HCT116 (cell line): Measurements from ENCODE around the gene LDAH. TPM values are rescaled to one million over a fixed set of nuclear protein-coding genes. Genes with fewer than 3 reads are reported as not detected.

Experiments
- ATAC-seq: fragments of 200-7000 bp; cut with Tn5 transposase; 2 replicates; pipeline ENCODE4 v1.9.1; 2020; ENCODE audit warnings: mild to moderate bottlenecking, moderate library complexity
- BruUV-seq: library from RNA; stranded (reverse); fragments of 400-500 nt; replicated peaks from 2 replicates; lab custom pipeline; 2021; lab: Mats Ljungman, UMichigan
- CTCF ChIA-PET: fragments of 300-600 bp; sonication (Branson Sonifier 250); formaldehyde crosslinking; loops from one replicate; lab custom pipeline; 2021; ENCODE audit warnings: antibody characterized with exemption; lab: Charles Lee
- POLR2A ChIA-PET: fragments of 300-600, 350-600 bp; sonication (Branson Sonifier 250); formaldehyde crosslinking; loops from one replicate; lab custom pipeline; 2021; ENCODE audit warnings: antibody characterized with exemption; lab: Charles Lee
- RAD21 ChIA-PET, 2 experiments: fragments of 300-600 bp; sonication (Branson Sonifier 250); formaldehyde crosslinking; loops; one replicate each; lab custom pipeline; 2023; ENCODE audit warnings: low total read pairs in 2 of 2; ENCODE audit not compliant: uncharacterized antibody in 2 of 2, unreplicated experiment in 2 of 2, low non-redundant PET in 1 of 2; lab: Charles Lee
- DNase-seq: peaks from one replicate; pipeline ENCODE4 v3.0.0-alpha.2; 2010; ENCODE audit warnings: low read depth, low spot score
- H2AFZ ChIP-seq: fragments of 200-600 bp; shearing (Covaris generic), sonication (generic); 2 replicates; pipeline ENCODE4 v1.6.1; 2017; ENCODE audit warnings: low read depth, mixed run types, mixed read lengths, antibody characterized with exemption, low read length; ENCODE audit not compliant: poor library complexity, severe bottlenecking
- H3K27ac ChIP-seq: 2 replicates; pipeline ENCODE4 v1.5.1; 2012; ENCODE audit warnings: low read depth, low read length
- H3K27me3 ChIP-seq: fragments of 200-600 bp; sonication (generic); 2 replicates; pipeline ENCODE4 v1.6.1; 2016; ENCODE audit warnings: mixed run types, low read length, mixed read lengths; ENCODE audit not compliant: insufficient read depth
- H3K36me3 ChIP-seq, 2 experiments: fragments of 200-500 bp in 1 of 2; fragments of 200-600 bp in 1 of 2; sonication (Bioruptor generic) in 1 of 2; sonication (generic) in 1 of 2; 2 replicates each; pipeline versions ENCODE4 v1.5.1 to v1.6.1; 2014 to 2016; ENCODE audit warnings: low read length in 2 of 2, inconsistent platforms in 1 of 2, mixed read lengths in 1 of 2, mixed run types in 1 of 2; ENCODE audit not compliant: insufficient read depth in 2 of 2, control insufficient read depth in 1 of 2
- H3K4me1 ChIP-seq, 2 experiments: fragments of 200-600 bp in 1 of 2; sonication (generic) in 1 of 2; 2 replicates each; pipeline versions ENCODE4 v1.5.1 to v1.6.1; 2012 to 2017; ENCODE audit warnings: low read length in 2 of 2, inconsistent platforms in 1 of 2, mild to moderate bottlenecking in 1 of 2, mixed read lengths in 1 of 2, mixed run types in 1 of 2, moderate library complexity in 1 of 2; ENCODE audit not compliant: insufficient read depth in 2 of 2, control insufficient read depth in 1 of 2
- H3K4me2 ChIP-seq: fragments of 200-600 bp; sonication (generic); 2 replicates; pipeline ENCODE4 v1.6.1; 2017; ENCODE audit warnings: mixed run types, low read length, mixed read lengths
- H3K4me3 ChIP-seq, 2 experiments: fragments of 200-600 bp in 1 of 2; sonication (generic) in 1 of 2; replicated peaks in 1 of 2; 2 replicates each; pipeline ENCODE4 v1.5.1; 2011 to 2016; ENCODE audit warnings: low read length in 2 of 2, control low read depth in 1 of 2, low read depth in 1 of 2, mild to moderate bottlenecking in 1 of 2, mixed read lengths in 1 of 2, mixed run types in 1 of 2
- H3K79me2 ChIP-seq: fragments of 200-600 bp; sonication (generic); 2 replicates; pipeline ENCODE4 v1.6.1; 2017; ENCODE audit warnings: mild to moderate bottlenecking, mixed run types, low read length, moderate library complexity, mixed read lengths; ENCODE audit not compliant: insufficient read depth
- H3K9ac ChIP-seq: fragments of 200-600 bp; sonication (generic); 2 replicates; pipeline ENCODE4 v1.6.1; 2016; ENCODE audit warnings: low read length, mixed read lengths
- H3K9me2 ChIP-seq: fragments of 200-600 bp; sonication (generic), shearing (Covaris generic); 2 replicates; pipeline ENCODE4 v1.6.1; 2017; ENCODE audit warnings: mixed run types, mild to moderate bottlenecking, moderate library complexity; ENCODE audit not compliant: insufficient read depth
- H3K9me3 ChIP-seq, 2 experiments: fragments of 200-500 bp in 1 of 2; fragments of 200-600 bp in 1 of 2; sonication (Bioruptor generic) in 1 of 2; sonication (generic) in 1 of 2; 2 replicates each; pipeline ENCODE4 v1.6.1; 2014 to 2017; ENCODE audit warnings: low read length in 2 of 2, mixed read lengths in 2 of 2, inconsistent platforms in 1 of 2, low read depth in 1 of 2, mild to moderate bottlenecking in 1 of 2, mixed run types in 1 of 2, moderate library complexity in 1 of 2; ENCODE audit not compliant: control insufficient read depth in 1 of 2, insufficient read depth in 1 of 2
- H4K20me1 ChIP-seq: fragments of 200-600 bp; sonication (generic), shearing (Covaris generic); 2 replicates; pipeline ENCODE4 v1.6.1; 2017; ENCODE audit warnings: mixed run types, mild to moderate bottlenecking, moderate library complexity; ENCODE audit not compliant: insufficient read depth
- CBX3 ChIP-seq: IDR thresholded peaks from 2 replicates; pipeline ENCODE4 v1.6.1; 2012; ENCODE audit warnings: low read depth
- CEBPB ChIP-seq: IDR thresholded peaks from 2 replicates; pipeline ENCODE4 v1.6.1; 2012; ENCODE audit warnings: low read depth
- EZH2 ChIP-seq: fragments of 200-600 bp; sonication (generic); IDR thresholded peaks from 2 replicates; pipeline ENCODE4 v1.6.1; 2017; ENCODE audit warnings: antibody characterized with exemption, mixed run types
- EZH2phosphoT487 ChIP-seq: fragments of 200-600 bp; IDR thresholded peaks from 2 replicates; pipeline ENCODE4 v1.6.1; 2018; ENCODE audit warnings: antibody characterized with exemption, borderline replicate concordance
- FOSL1 ChIP-seq: IDR thresholded peaks from 2 replicates; pipeline ENCODE4 v1.6.1; 2012; ENCODE audit warnings: low read depth
- JUND ChIP-seq: IDR thresholded peaks from 2 replicates; pipeline ENCODE4 v1.6.1; 2012
- POLR2A ChIP-seq: IDR thresholded peaks from 2 replicates; pipeline ENCODE4 v1.7.0; 2011; ENCODE audit warnings: borderline replicate concordance; ENCODE audit not compliant: insufficient read depth, insufficient read length; ENCODE audit errors: extremely low read depth
- RAD21 ChIP-seq: IDR thresholded peaks from 2 replicates; pipeline ENCODE4 v1.6.1; 2012; ENCODE audit warnings: low read depth, mild to moderate bottlenecking
- SRF ChIP-seq: IDR thresholded peaks from 2 replicates; pipeline ENCODE4 v1.6.1; 2012; ENCODE audit warnings: low read depth
- YY1 ChIP-seq: IDR thresholded peaks from 2 replicates; pipeline ENCODE4 v1.6.1; 2011; ENCODE audit warnings: low read length, low read depth, moderate library complexity, mild to moderate bottlenecking; ENCODE audit not compliant: insufficient replicate concordance; ENCODE audit errors: extremely low read depth
- intact Hi-C: fragments of 100-400 bp; cut with micrococcal nuclease; formaldehyde crosslinking; loops from 2 replicates; pipeline ENCODE4 v1.10.0; 2022
- total RNA-seq: library from RNA; stranded (reverse); gene quantifications from one replicate; pipeline ENCODE4 v1.2.1, GENCODE V29; 2021; ENCODE audit not compliant: unreplicated experiment
- TF ChIP-seq, protein P1 (sequence below): IDR thresholded peaks from 2 replicates; pipeline ENCODE4 v1.6.1; 2012; ENCODE audit warnings: low read depth
- TF ChIP-seq, protein P2 (sequence below), 3 experiments: fragments of 200-600 bp in 1 of 3; sonication (generic) in 1 of 3; IDR thresholded peaks in 2 of 3; conservative IDR thresholded peaks in 1 of 3; 2 replicates each; pipeline ENCODE4 v1.5.1; 2012 to 2017; ENCODE audit warnings: low read depth in 2 of 3, low read length in 2 of 3, antibody characterized with exemption in 1 of 3, borderline replicate concordance in 1 of 3, control low read depth in 1 of 3, mild to moderate bottlenecking in 1 of 3, mixed read lengths in 1 of 3, mixed run types in 1 of 3, moderate library complexity in 1 of 3; ENCODE audit not compliant: insufficient read depth in 1 of 3
- TF ChIP-seq, protein P3 (sequence below): IDR thresholded peaks from 2 replicates; pipeline ENCODE4 v1.6.1; 2012

LDAH gene
- total RNA-seq, 1 experiment from 2014 or later = 25.7 TPM

DNA sequence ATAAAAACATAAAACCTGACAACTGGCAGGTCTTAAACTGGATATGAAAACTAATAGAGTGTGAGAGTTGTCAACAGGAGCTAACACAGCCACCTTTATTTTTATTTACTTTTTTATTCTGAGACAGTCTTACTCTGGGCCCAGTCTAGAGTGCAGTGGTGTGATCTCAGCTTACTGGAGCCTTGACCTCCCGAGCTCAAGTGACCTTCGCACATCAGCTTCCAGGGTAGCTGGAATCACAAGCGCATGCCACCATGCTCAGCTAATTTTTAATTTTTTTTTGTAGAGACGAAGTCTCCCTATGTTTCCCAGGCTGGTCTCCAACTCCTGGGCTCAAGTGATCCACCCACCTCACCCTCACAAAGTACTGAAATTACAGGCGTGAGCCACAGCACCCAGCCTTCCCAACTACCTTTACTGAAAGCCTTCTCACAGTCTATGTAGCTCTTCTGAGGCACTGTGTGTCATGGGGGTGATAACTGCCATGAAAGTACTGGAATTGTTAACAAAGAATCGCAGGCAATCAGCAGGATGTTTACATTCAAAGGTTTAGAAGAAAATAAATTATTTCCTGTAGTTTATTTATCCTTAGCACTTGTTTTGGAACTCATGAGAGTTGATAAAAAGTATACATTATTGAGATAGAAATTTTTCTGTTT, 131.7 kb downstream of the LDAH start (continued):
- TF ChIP-seq, protein P1, sequence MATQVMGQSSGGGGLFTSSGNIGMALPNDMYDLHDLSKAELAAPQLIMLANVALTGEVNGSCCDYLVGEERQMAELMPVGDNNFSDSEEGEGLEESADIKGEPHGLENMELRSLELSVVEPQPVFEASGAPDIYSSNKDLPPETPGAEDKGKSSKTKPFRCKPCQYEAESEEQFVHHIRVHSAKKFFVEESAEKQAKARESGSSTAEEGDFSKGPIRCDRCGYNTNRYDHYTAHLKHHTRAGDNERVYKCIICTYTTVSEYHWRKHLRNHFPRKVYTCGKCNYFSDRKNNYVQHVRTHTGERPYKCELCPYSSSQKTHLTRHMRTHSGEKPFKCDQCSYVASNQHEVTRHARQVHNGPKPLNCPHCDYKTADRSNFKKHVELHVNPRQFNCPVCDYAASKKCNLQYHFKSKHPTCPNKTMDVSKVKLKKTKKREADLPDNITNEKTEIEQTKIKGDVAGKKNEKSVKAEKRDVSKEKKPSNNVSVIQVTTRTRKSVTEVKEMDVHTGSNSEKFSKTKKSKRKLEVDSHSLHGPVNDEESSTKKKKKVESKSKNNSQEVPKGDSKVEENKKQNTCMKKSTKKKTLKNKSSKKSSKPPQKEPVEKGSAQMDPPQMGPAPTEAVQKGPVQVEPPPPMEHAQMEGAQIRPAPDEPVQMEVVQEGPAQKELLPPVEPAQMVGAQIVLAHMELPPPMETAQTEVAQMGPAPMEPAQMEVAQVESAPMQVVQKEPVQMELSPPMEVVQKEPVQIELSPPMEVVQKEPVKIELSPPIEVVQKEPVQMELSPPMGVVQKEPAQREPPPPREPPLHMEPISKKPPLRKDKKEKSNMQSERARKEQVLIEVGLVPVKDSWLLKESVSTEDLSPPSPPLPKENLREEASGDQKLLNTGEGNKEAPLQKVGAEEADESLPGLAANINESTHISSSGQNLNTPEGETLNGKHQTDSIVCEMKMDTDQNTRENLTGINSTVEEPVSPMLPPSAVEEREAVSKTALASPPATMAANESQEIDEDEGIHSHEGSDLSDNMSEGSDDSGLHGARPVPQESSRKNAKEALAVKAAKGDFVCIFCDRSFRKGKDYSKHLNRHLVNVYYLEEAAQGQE = no peak
- TF ChIP-seq EZH2phosphoT487 (no peak), POLR2A (no peak)

DNA sequence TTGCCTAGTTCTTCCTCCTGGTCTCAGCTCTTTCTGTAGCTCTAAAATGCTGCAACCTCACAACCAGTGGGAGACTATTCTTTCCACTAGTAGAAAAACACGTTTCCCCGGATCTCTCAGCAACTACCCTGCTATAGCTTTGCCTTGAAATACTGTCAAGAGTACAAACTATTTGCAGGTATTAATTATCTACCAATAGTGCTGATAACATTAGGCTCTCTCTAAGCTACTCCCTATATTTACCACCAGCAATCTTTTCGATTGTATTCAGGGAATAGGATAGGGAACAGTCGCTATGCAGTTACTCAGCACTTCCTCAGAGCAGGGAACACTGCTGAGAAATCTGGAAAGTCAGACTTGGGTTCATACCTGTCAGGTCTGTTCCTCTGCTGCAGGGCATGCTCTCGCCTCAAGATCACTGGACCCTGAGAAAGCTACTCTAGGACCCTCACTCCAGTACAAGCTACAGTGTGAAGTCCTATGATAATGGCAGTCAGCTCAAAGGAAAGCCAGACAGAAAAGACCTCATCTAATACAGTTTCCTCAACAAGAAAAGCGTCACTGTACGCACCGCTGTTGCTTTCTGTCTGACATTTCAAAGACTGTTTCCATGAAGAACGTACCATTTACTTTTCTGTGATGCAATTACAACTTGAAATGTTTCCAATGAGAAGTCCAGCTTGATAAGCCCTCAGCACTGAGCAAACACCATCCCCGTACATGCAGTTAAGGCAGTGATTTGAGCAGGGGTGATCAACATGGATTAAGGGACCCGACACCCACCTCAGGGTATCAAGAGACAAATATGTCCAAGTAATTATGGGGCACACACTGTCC, 133.3 kb downstream of the LDAH start:
- Histone ChIP-seq H3K36me3 (0 out of 4 replicates have a peak, but pooled peaks cover 2 to 3% of the 10 kb centered on the region in 2 experiments), H3K4me3 (no peak overlapping the region), H3K9me2 (no peaks in the 10 kb centered on the region), H3K9me3 (no peaks in the 10 kb centered on the region), H3K27ac (no peak overlapping the region), H2AFZ (no peak overlapping the region), H3K9ac (no peak overlapping the region), H3K27me3 (no peaks in the 10 kb centered on the region), H4K20me1 (no peaks in the 10 kb centered on the region; the same call in 1 of the 2 replicates), H3K79me2 (no peaks in the 10 kb centered on the region), H3K4me1 (no peaks in the 10 kb centered on the region), H3K4me2 (no peak overlapping the region)
- ATAC-seq = no peak
- ChIA-PET POLR2A (no interaction called here), CTCF (no interaction called here), RAD21 (no interaction called here)
- DNase-seq = no peak
- intact Hi-C loops = no loop called here
- no TSS peak for BruUV-seq
- TF ChIP-seq JUND = no peak
- no peak for TF ChIP-seq POLR2A
- TF ChIP-seq YY1 = no peak
- no peak for TF ChIP-seq EZH2
- TF ChIP-seq, protein P2, sequence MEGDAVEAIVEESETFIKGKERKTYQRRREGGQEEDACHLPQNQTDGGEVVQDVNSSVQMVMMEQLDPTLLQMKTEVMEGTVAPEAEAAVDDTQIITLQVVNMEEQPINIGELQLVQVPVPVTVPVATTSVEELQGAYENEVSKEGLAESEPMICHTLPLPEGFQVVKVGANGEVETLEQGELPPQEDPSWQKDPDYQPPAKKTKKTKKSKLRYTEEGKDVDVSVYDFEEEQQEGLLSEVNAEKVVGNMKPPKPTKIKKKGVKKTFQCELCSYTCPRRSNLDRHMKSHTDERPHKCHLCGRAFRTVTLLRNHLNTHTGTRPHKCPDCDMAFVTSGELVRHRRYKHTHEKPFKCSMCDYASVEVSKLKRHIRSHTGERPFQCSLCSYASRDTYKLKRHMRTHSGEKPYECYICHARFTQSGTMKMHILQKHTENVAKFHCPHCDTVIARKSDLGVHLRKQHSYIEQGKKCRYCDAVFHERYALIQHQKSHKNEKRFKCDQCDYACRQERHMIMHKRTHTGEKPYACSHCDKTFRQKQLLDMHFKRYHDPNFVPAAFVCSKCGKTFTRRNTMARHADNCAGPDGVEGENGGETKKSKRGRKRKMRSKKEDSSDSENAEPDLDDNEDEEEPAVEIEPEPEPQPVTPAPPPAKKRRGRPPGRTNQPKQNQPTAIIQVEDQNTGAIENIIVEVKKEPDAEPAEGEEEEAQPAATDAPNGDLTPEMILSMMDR (IDR thresholded peaks at IDR 0.05 in 2 of 3, conservative IDR thresholded peaks at IDR 0.05 in 1 of 3; ENCODE audit: borderline replicate concordance in 1 of 3, insufficient read depth in 1 of 3, low read depth in 2 of 3, low read length in 2 of 3) = no peak
- TF ChIP-seq CBX3 = no peak
- no peak for TF ChIP-seq RAD21
- no peak for TF ChIP-seq EZH2phosphoT487
- TF ChIP-seq SRF = no peak
- TF ChIP-seq, protein P3, sequence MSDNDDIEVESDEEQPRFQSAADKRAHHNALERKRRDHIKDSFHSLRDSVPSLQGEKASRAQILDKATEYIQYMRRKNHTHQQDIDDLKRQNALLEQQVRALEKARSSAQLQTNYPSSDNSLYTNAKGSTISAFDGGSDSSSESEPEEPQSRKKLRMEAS = no peak
- no peak for TF ChIP-seq CEBPB
- no peak for TF ChIP-seq FOSL1
- TF ChIP-seq, protein P1 = no peak
